GM10266 (cell line): ENCODE measurements around the gene ODF2.
"Not testable (repeated sequence)": the region's sequence is repeated elsewhere in the genome, so short reads cannot be mapped to it uniquely, and the experiment has no call there.

Experiments used
- DNase-seq: peaks from one replicate; pipeline ENCODE4 v3.0.0; 2012; ENCODE audit errors: extremely low spot score
- CTCF ChIP-seq: IDR thresholded peaks from 2 replicates; pipeline ENCODE4 v1.5.1; 2012; ENCODE audit warnings: mild to moderate bottlenecking, low read depth; ENCODE audit not compliant: control insufficient read depth, insufficient read depth; ENCODE audit errors: missing control alignments

The ODF2 gene

DNA sequence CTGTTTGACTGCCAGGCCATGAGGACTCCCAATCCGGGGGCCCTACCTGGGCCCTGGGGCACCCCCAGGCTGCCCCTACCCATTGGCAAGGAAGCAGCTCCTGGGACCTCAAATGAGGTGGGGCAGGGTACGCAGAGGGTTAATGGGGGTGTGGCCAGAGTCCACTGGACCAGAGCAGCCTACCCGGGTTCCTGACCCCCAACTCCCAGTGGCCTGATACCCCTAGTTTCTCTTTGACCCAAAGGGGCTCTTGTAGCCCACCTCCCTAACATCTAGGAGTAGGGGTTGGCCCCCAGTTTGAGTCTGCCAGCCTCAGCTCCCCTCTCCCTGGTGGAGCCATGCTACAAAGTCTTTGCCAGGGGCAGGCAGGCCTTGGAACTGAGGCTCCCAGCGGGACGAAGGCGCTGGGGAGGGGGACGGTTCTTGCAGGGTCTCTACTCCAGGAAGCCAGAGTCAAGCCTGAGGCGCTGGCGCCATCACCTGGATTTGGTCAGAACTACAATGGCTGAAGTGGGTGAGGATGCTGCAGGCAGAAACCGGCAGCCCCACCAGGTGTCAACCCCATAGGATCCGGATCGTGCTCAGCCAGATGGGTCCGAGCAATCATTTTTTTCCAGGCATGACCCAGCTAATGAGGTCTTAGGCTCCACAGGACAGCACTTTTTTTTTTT is 43.6 kb upstream of the ODF2 start:
- peak; percentile 61 for DNase-seq
- TF ChIP-seq CTCF, result peak; percentile 43

DNA sequence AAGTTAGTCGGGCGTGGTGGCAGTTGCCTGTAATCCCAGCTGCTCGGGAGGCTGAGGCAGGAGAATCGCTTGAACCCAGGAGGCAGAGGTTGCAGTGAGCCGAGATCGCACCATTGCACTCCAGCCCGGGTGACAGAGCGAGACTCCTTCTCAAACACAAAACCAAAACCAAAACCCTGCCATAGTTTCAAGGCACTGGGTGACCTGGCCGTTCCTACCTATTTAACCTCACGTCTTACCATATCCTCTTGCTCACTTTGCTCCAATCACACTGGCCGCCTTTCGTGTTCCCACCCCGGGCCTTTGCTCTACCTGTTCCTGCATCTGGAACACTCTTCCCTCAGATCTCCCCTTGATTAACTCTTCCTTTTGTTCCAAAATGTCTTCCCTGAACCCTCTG is 42.1 kb upstream of the ODF2 start:
- DNase-seq, result not testable (repeated sequence)

GRCh38 chr9:128414461-128414860 is 41.3 kb upstream of the ODF2 start:
- no peak for DNase-seq
- TF ChIP-seq CTCF, result no peak

- no peak for TF ChIP-seq CTCF
- DNase-seq, result no peak
Observed at GRCh38 chr9:128415281-128415680, 40.5 kb upstream of the ODF2 start.

DNA sequence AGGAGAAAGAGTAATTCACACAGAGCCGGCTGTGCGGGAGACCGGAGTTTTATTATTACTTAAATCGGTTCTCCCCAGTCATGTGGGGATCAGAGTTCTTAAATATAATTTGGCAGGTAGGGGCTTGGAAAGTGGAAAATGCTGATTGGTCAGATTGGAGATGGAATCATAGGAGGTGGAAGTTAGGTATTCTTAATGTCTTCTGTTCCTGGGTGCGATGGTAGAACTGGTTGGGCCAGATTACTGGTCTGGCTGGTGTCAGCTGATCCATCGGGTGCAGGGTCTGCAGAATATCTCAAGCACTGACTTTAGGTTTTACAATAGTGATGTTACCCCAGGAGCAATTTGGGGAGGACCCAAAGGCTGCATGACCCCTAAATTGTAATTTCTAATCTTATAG is 39.8 kb upstream of the ODF2 start:
- no peak for TF ChIP-seq CTCF
- no peak for DNase-seq

- no peak for TF ChIP-seq CTCF
- DNase-seq, result no peak
Observed at GRCh38 chr9:128416432-128417019, 39.3 kb upstream of the ODF2 start.

- no peak for TF ChIP-seq CTCF
- no peak for DNase-seq
Observed at GRCh38 chr9:128419061-128419925, 36.5 kb upstream of the ODF2 start.
